ENCODE results near the gene ZNF226.
A peak's percentile ranks its signal among the peaks of the same experiment; 100 is the strongest.
"Not testable (repeated sequence)": the region's sequence is repeated elsewhere in the genome, so short reads cannot be mapped to it uniquely, and the experiment has no call there.

ZNF226 gene

GRCh38 chr19:44204772-44205171 is 39.9 kb downstream of the ZNF226 start:
- TF ChIP-seq CTCF (IDR thresholded peaks at IDR 0.05; ENCODE audit: low read depth, low read length, missing control alignments), result no peak
- DNase-seq (ENCODE audit: low read depth), result no peak
- no peak overlapping the region for H3K4me3 ChIP-seq (ENCODE audit: low read depth, low read length)
- in situ Hi-C loops (cut with HindIII; ENCODE audit: low sequenced_read_pairs), result no loop called here

GRCh38 chr19:44207126-44207803 is 42.4 kb downstream of the ZNF226 start:
- in situ Hi-C loops (cut with HindIII; ENCODE audit: low sequenced_read_pairs), result no loop called here
- TF ChIP-seq CTCF (IDR thresholded peaks at IDR 0.05; ENCODE audit: low read depth, low read length, missing control alignments), result no peak
- H3K4me3 ChIP-seq (ENCODE audit: low read depth, low read length), result peak overlapping the region; percentile 86
- peak; percentile 90 for DNase-seq (ENCODE audit: low read depth)

GRCh38 chr19:44212250-44212865 is 47.5 kb downstream of the ZNF226 start, which contains the start of gene ZNF227:
Gene ZNF227 (plus strand): TSS chr19:44212532. CDS start chr19:44217793, 5,261 bp downstream.
- DNase-seq (ENCODE audit: low read depth), result peak; percentile 94

GRCh38 chr19:44212866-44213346 is 48.0 kb downstream of the ZNF226 start:
- TF ChIP-seq CTCF (IDR thresholded peaks at IDR 0.05; ENCODE audit: low read depth, low read length, missing control alignments), result no peak

More at GRCh38 chr19:44212250-44212865, 47.5 kb downstream of the ZNF226 start, which contains the start of gene ZNF227:
- H3K4me3 ChIP-seq (ENCODE audit: low read depth, low read length), result peak within 1 kb of the TSS; percentile 92
- TF ChIP-seq CTCF (IDR thresholded peaks at IDR 0.05; ENCODE audit: low read depth, low read length, missing control alignments), result no peak
- in situ Hi-C loops (cut with HindIII; ENCODE audit: low sequenced_read_pairs), result no loop called here

GRCh38 chr19:44219926-44220325 is 55.0 kb downstream of the ZNF226 start:
- in situ Hi-C loops (cut with HindIII; ENCODE audit: low sequenced_read_pairs); H3K4me3 ChIP-seq (ENCODE audit: low read depth, low read length); DNase-seq (ENCODE audit: low read depth): not testable (repeated sequence)

More at GRCh38 chr19:44212866-44213346, 48.0 kb downstream of the ZNF226 start:
- in situ Hi-C loops (cut with HindIII; ENCODE audit: low sequenced_read_pairs), result no loop called here
- no peak for DNase-seq (ENCODE audit: low read depth)
- H3K4me3 ChIP-seq (ENCODE audit: low read depth, low read length), result peak overlapping the region; percentile 92

- H3K4me3 ChIP-seq (ENCODE audit: low read depth, low read length); in situ Hi-C loops (cut with HindIII; ENCODE audit: low sequenced_read_pairs); DNase-seq (ENCODE audit: low read depth): not testable (repeated sequence)
Observed at GRCh38 chr19:44220761-44221160, 55.9 kb downstream of the ZNF226 start.

- in situ Hi-C loops (cut with HindIII; ENCODE audit: low sequenced_read_pairs); DNase-seq (ENCODE audit: low read depth); H3K4me3 ChIP-seq (ENCODE audit: low read depth, low read length): not testable (repeated sequence)
Observed at GRCh38 chr19:44221291-44221690, 56.4 kb downstream of the ZNF226 start.
